GM18870 (cell line): ENCODE results near the gene SLCO2B1.

Experiments used
- ATAC-seq: cut with Tn5 transposase; IDR thresholded peaks from one replicate; pipeline ENCODE4 v1.9.1; 2021; ENCODE audit warnings: moderate library complexity; ENCODE audit not compliant: unreplicated experiment

The SLCO2B1 gene

GRCh38 chr11:75191330-75191717 is 40.4 kb downstream of the SLCO2B1 start:
- no peak for ATAC-seq

- ATAC-seq: no peak
Observed at GRCh38 chr11:75193271-75193670, 42.4 kb downstream of the SLCO2B1 start.

- ATAC-seq: no peak
Observed at GRCh38 chr11:75193711-75194110, 42.8 kb downstream of the SLCO2B1 start.

GRCh38 chr11:75194147-75194546 is 43.2 kb downstream of the SLCO2B1 start:
- ATAC-seq: no peak

GRCh38 chr11:75195167-75195962 is 44.5 kb downstream of the SLCO2B1 start:
- no peak for ATAC-seq

GRCh38 chr11:75196426-75196825 is 45.5 kb downstream of the SLCO2B1 start:
- ATAC-seq: no peak

- ATAC-seq: no peak
Observed at GRCh38 chr11:75197512-75198277, 46.8 kb downstream of the SLCO2B1 start.

GRCh38 chr11:75198278-75198973 is 47.5 kb downstream of the SLCO2B1 start:
- no peak for ATAC-seq

- ATAC-seq: no peak
Observed at GRCh38 chr11:75199412-75199955, 48.6 kb downstream of the SLCO2B1 start.

- ATAC-seq: no peak
Observed at GRCh38 chr11:75200051-75200450, 49.1 kb downstream of the SLCO2B1 start.

GRCh38 chr11:75200531-75200930 is 49.6 kb downstream of the SLCO2B1 start:
- no peak for ATAC-seq

GRCh38 chr11:75201771-75202170 is 50.9 kb downstream of the SLCO2B1 start:
- no peak for ATAC-seq

GRCh38 chr11:75202195-75202594 is 51.3 kb downstream of the SLCO2B1 start:
- no peak for ATAC-seq

GRCh38 chr11:75203138-75203537 is 52.2 kb downstream of the SLCO2B1 start:
- no peak for ATAC-seq

- no peak for ATAC-seq
Observed at GRCh38 chr11:75203641-75204011, 52.7 kb downstream of the SLCO2B1 start.

- ATAC-seq: no peak
Observed at GRCh38 chr11:75204012-75204674, 53.2 kb downstream of the SLCO2B1 start.

- no peak for ATAC-seq
Observed at GRCh38 chr11:75204685-75205563, 54.0 kb downstream of the SLCO2B1 start.

GRCh38 chr11:75205564-75206020 is 54.7 kb downstream of the SLCO2B1 start:
- no peak for ATAC-seq

GRCh38 chr11:75208446-75208845 is 57.5 kb downstream of the SLCO2B1 start:
- no peak for ATAC-seq

GRCh38 chr11:75212411-75212810 is 61.5 kb downstream of the SLCO2B1 start:
- ATAC-seq: no peak
